Bronchial epithelial cell (primary cell): ENCODE measurements around the gene TRAPPC4. TPM values are rescaled to one million over a fixed set of nuclear protein-coding genes. Genes with fewer than 3 reads are reported as not detected.
"Not testable (repeated sequence)": the region's sequence is repeated elsewhere in the genome, so short reads cannot be mapped to it uniquely, and the experiment has no call there.

Experiments used
- DNase-seq: peaks from one replicate; pipeline ENCODE4 v3.0.0-alpha.2; 2010; ENCODE audit warnings: low read depth
- FAIRE-seq: peaks from 2 replicates; lab custom pipeline; 2011; peaks lifted over from hg19 to GRCh38; lab: Jason Lieb, UNC
- H3K27me3 ChIP-seq: 2 replicates; pipeline ENCODE4 v1.5.1; 2011; ENCODE audit warnings: low read length; ENCODE audit not compliant: control insufficient read depth, insufficient read depth
- H3K36me3 ChIP-seq: 2 replicates; pipeline ENCODE4 v1.5.1; 2011; ENCODE audit warnings: low read length; ENCODE audit not compliant: control insufficient read depth, insufficient read depth
- H3K4me3 ChIP-seq: 2 replicates; pipeline ENCODE4 v1.5.1; 2011; ENCODE audit warnings: mild to moderate bottlenecking, low read depth, low read length, control low read depth
- CTCF ChIP-seq: IDR thresholded peaks from 2 replicates; pipeline ENCODE4 v1.5.1; 2011; ENCODE audit warnings: mild to moderate bottlenecking, moderate library complexity, low read length, control low read depth, inconsistent platforms; ENCODE audit not compliant: insufficient read depth, severe bottlenecking
- total RNA-seq: library from RNA; depleted of rRNA; stranded (reverse); fragments of >200 nt; gene quantifications from 2 replicates; pipeline ENCODE4 v1.2.1, GENCODE V29; 2014

Gene TRAPPC4
- total RNA-seq, 1 donor from 2014 or later: 115 TPM

- Histone ChIP-seq H3K36me3 (no peaks in the 10 kb centered on the region), H3K4me3 (no peak overlapping the region), H3K27me3 (peaks cover 4% of the 10 kb centered on the region)
- no peak for TF ChIP-seq CTCF
- no peak for DNase-seq
- FAIRE-seq: no peak
These were observed 39.1 kb upstream of the TRAPPC4 start for GRCh38 chr11:118979434-118979833.

- DNase-seq: no peak
These were observed 38.2 kb upstream of the TRAPPC4 start for GRCh38 chr11:118980191-118980881.

DNA sequence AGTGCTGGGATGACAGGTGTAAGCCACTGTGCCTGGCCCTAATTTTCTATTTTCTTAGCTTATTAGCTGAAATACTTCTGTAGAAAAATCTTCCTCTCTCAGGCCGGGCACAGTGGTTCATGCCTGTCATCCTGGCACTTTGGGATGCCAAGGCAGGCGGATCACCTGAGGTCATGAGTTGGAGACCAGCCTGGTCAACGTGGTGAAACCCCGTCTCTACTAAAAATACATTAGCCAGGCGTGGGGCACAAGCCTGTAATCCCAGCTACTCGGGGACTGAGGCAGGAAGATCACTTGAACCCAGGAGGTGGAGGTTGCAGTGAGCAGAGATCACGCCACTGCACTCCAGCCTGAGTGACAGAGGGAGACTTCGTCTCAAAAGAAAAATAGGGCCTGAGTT lies 34.2 kb upstream of the TRAPPC4 start:
- H3K27me3 ChIP-seq, H3K36me3 ChIP-seq, H3K4me3 ChIP-seq, FAIRE-seq, DNase-seq: not testable (repeated sequence)

More at GRCh38 chr11:118980191-118980881, 38.2 kb upstream of the TRAPPC4 start:
- Histone ChIP-seq H3K27me3 (peaks cover 4% of the 10 kb centered on the region), H3K36me3 (no peaks in the 10 kb centered on the region), H3K4me3 (no peak overlapping the region)
- TF ChIP-seq CTCF: no peak
- peak; percentile 58 for FAIRE-seq

GRCh38 chr11:118984825-118985224 lies 33.7 kb upstream of the TRAPPC4 start:
- no peak for TF ChIP-seq CTCF
- DNase-seq (no peak), FAIRE-seq (no peak)
- no peaks in the 10 kb centered on the region for H3K36me3 ChIP-seq
- H3K27me3 ChIP-seq: peaks cover 2% of the 10 kb centered on the region
- H3K4me3 ChIP-seq: no peak overlapping the region

GRCh38 chr11:118988280-118988679 lies 30.3 kb upstream of the TRAPPC4 start:
- TF ChIP-seq CTCF: no peak
- H3K4me3 ChIP-seq: no peak overlapping the region
- FAIRE-seq: peak; percentile 62

GRCh38 chr11:118991486-118992038 lies 27.0 kb upstream of the TRAPPC4 start:
- not testable (repeated sequence) for H3K4me3 ChIP-seq, H3K36me3 ChIP-seq, DNase-seq, FAIRE-seq, H3K27me3 ChIP-seq

More at GRCh38 chr11:118988280-118988679, 30.3 kb upstream of the TRAPPC4 start:
- Histone ChIP-seq H3K36me3 (no peaks in the 10 kb centered on the region), H3K27me3 (no peaks in the 10 kb centered on the region)
- peak; percentile 96 for DNase-seq
